Left forelimb (tissue), 1 donor: ENCODE measurements around the gene KCTD19.

Source experiments
- DNase-seq: peaks from one replicate; pipeline ENCODE4 v3.0.0-alpha.2; 2018; ENCODE audit warnings: low spot score

KCTD19 gene

GRCh38 chr16:67258161-67258835 lies 68.2 kb downstream of the KCTD19 start:
- peak; percentile 44 for DNase-seq

GRCh38 chr16:67257486-67258160 lies 68.9 kb downstream of the KCTD19 start:
- DNase-seq, result peak; percentile 44

- peak; percentile 52 for DNase-seq
These were observed 69.8 kb downstream of the KCTD19 start for GRCh38 chr16:67256701-67257230.

GRCh38 chr16:67255553-67256221 lies 70.9 kb downstream of the KCTD19 start:
- peak; percentile 52 for DNase-seq

- peak; percentile 37 for DNase-seq
These were observed 71.6 kb downstream of the KCTD19 start for GRCh38 chr16:67254801-67255552.

- peak; percentile 53 for DNase-seq
These were observed 73.7 kb downstream of the KCTD19 start for GRCh38 chr16:67252609-67253497.

GRCh38 chr16:67250045-67250327 lies 76.6 kb downstream of the KCTD19 start:
- DNase-seq, result peak; percentile 53

- DNase-seq, result peak; percentile 64
These were observed 77.1 kb downstream of the KCTD19 start for GRCh38 chr16:67249178-67250044.

GRCh38 chr16:67248401-67249177 lies 78.0 kb downstream of the KCTD19 start, which contains the start of gene SLC9A5:
Gene SLC9A5, plus strand, starts transcription at chr16:67248979. Its CDS starts 36 bp downstream, at chr16:67249015.
- peak; percentile 63 for DNase-seq

- peak; percentile 52 for DNase-seq
These were observed 78.5 kb downstream of the KCTD19 start for GRCh38 chr16:67248073-67248400.

GRCh38 chr16:67247192-67248072 lies 79.1 kb downstream of the KCTD19 start, which contains the start of gene FHOD1:
Gene FHOD1, minus strand, starts transcription at chr16:67247481. Its CDS starts 71 bp downstream, at chr16:67247410.
- peak; percentile 96 for DNase-seq

GRCh38 chr16:67246756-67247191 lies 79.8 kb downstream of the KCTD19 start:
- peak; percentile 68 for DNase-seq

GRCh38 chr16:67246081-67246755 lies 80.3 kb downstream of the KCTD19 start:
- peak; percentile 89 for DNase-seq

GRCh38 chr16:67245674-67246080 lies 80.9 kb downstream of the KCTD19 start:
- DNase-seq, result no peak

- no peak for DNase-seq
These were observed 81.4 kb downstream of the KCTD19 start for GRCh38 chr16:67245186-67245585.

GRCh38 chr16:67244387-67245185 lies 82.0 kb downstream of the KCTD19 start:
- DNase-seq, result peak; percentile 68

- no peak for DNase-seq
These were observed 83.1 kb downstream of the KCTD19 start for GRCh38 chr16:67243481-67243880.
